Endothelial cell of umbilical vein (primary cell): ENCODE results near the gene DLL3. TPM values are rescaled to one million over a fixed set of nuclear protein-coding genes. Genes with fewer than 3 reads are reported as not detected.

Experiments
- Bru-seq: library from RNA; stranded (reverse); fragments of 400-500 nt; gene quantifications from one replicate; lab custom pipeline; 2021; lab: Mats Ljungman, UMichigan
- BruChase-seq, 2 experiments: library from RNA; stranded (reverse); fragments of 400-500 nt; gene quantifications; one replicate each; lab custom pipeline; 2021; lab: Mats Ljungman, UMichigan
- BruUV-seq: library from RNA; stranded (reverse); fragments of 400-500 nt; replicated peaks from 2 replicates; lab custom pipeline; 2021; lab: Mats Ljungman, UMichigan
- CTCF ChIA-PET: fragments of 300-600, 350-600 bp; sonication (Branson Sonifier 250); formaldehyde crosslinking; loops from one replicate; lab custom pipeline; 2021; ENCODE audit warnings: antibody characterized with exemption, inconsistent platforms; lab: Charles Lee
- POLR2A ChIA-PET: fragments of 300-600, 350-600 bp; sonication (Branson Sonifier 250); formaldehyde crosslinking; loops from one replicate; lab custom pipeline; 2021; ENCODE audit warnings: antibody characterized with exemption, inconsistent platforms; lab: Charles Lee
- DNase-seq: peaks from one replicate; pipeline ENCODE4 v3.0.0-alpha.2; 2011; ENCODE audit warnings: low read depth, low spot score
- FAIRE-seq: peaks from 2 replicates; lab custom pipeline; 2011; peaks lifted over from hg19 to GRCh38; lab: Jason Lieb, UNC
- H2AFZ ChIP-seq: 2 replicates; pipeline ENCODE4 v1.6.0; 2012; ENCODE audit warnings: low read depth, low read length, control low read depth, inconsistent platforms
- H3K27ac ChIP-seq: 2 replicates; pipeline ENCODE4 v1.5.1; 2011; ENCODE audit warnings: low read depth, mild to moderate bottlenecking, control low read depth, low read length, moderate library complexity; ENCODE audit not compliant: insufficient read depth
- H3K27me3 ChIP-seq, 2 experiments: 2 replicates each; pipeline versions ENCODE4 v1.6.0 to v1.6.1; 2011; ENCODE audit warnings: low read length in 2 of 2, mixed read lengths in 1 of 2; ENCODE audit not compliant: control insufficient read depth in 2 of 2, insufficient read depth in 2 of 2
- H3K36me3 ChIP-seq, 2 experiments: 2 replicates in 1 of 2; 3 replicates in 1 of 2; pipeline ENCODE4 v1.5.1; 2011; ENCODE audit warnings: low read length in 2 of 2, mild to moderate bottlenecking in 1 of 2, moderate library complexity in 1 of 2; ENCODE audit not compliant: control insufficient read depth in 2 of 2, insufficient read depth in 2 of 2; ENCODE audit errors: extremely low read depth in 1 of 2
- H3K4me1 ChIP-seq: 3 replicates; pipeline ENCODE4 v1.5.1; 2011; ENCODE audit warnings: mild to moderate bottlenecking, low read length; ENCODE audit not compliant: control insufficient read depth, insufficient read depth; ENCODE audit errors: extremely low read depth
- H3K4me2 ChIP-seq: 2 replicates; pipeline ENCODE4 v1.6.1; 2011; ENCODE audit warnings: low read length, control low read depth, mixed read lengths; ENCODE audit not compliant: insufficient read depth
- H3K4me3 ChIP-seq, 3 experiments: fragments of 200-600 bp in 1 of 3; sonication (generic), shearing (Covaris generic) in 1 of 3; replicated peaks in 1 of 3; 2 replicates each; pipeline ENCODE4 v1.5.1; 2011 to 2016; ENCODE audit warnings: control low read depth in 3 of 3, low read length in 3 of 3, mild to moderate bottlenecking in 2 of 3, inconsistent platforms in 1 of 3, low read depth in 1 of 3, moderate library complexity in 1 of 3; ENCODE audit not compliant: insufficient read depth in 1 of 3
- H3K79me2 ChIP-seq: 2 replicates; pipeline ENCODE4 v1.6.0; 2012; ENCODE audit warnings: low read length, inconsistent platforms; ENCODE audit not compliant: control insufficient read depth, insufficient read depth
- H3K9ac ChIP-seq: replicated peaks from 2 replicates; pipeline ENCODE3; 2011; ENCODE audit warnings: low read length, control low read depth; ENCODE audit not compliant: insufficient read depth; ENCODE audit errors: extremely low read depth
- H3K9me1 ChIP-seq: replicated peaks from 3 replicates; pipeline ENCODE4 v1.6.0; 2011; ENCODE audit warnings: mild to moderate bottlenecking, low read length; ENCODE audit not compliant: control insufficient read depth, insufficient read depth; ENCODE audit errors: extremely low read depth
- H3K9me3 ChIP-seq: replicated peaks from 2 replicates; pipeline ENCODE4 v1.5.1; 2012; ENCODE audit warnings: low read length, inconsistent platforms; ENCODE audit not compliant: control insufficient read depth, insufficient read depth
- H4K20me1 ChIP-seq: replicated peaks from 2 replicates; pipeline ENCODE3; 2011; ENCODE audit warnings: mild to moderate bottlenecking, low read length; ENCODE audit not compliant: control insufficient read depth, insufficient read depth; ENCODE audit errors: extremely low read depth
- EZH2 ChIP-seq: IDR thresholded peaks from 2 replicates; pipeline ENCODE4 v1.6.1; 2012; ENCODE audit warnings: borderline replicate concordance, low read depth, mild to moderate bottlenecking, moderate library complexity, low read length, inconsistent platforms; ENCODE audit not compliant: severe bottlenecking
- GATA2 ChIP-seq: IDR thresholded peaks from 2 replicates; pipeline ENCODE4 v1.7.0; 2011; ENCODE audit warnings: low read depth, mild to moderate bottlenecking, moderate library complexity, mixed read lengths, low read length; ENCODE audit not compliant: insufficient read length, insufficient read depth
- JUN ChIP-seq: IDR thresholded peaks from 2 replicates; pipeline ENCODE4 v1.6.1; 2011; ENCODE audit warnings: borderline replicate concordance, low read depth; ENCODE audit not compliant: insufficient read length, insufficient read depth
- POLR2A ChIP-seq: IDR thresholded peaks from 2 replicates; pipeline ENCODE4 v1.6.1; 2012; ENCODE audit warnings: low read depth, mild to moderate bottlenecking, control low read depth, low read length
- POLR2AphosphoS5 ChIP-seq: IDR thresholded peaks from 2 replicates; pipeline ENCODE4 v1.6.1; 2012; ENCODE audit warnings: low read depth, mild to moderate bottlenecking, control low read depth, low read length, moderate library complexity; ENCODE audit not compliant: insufficient read depth
- dilution Hi-C: fragments of 300-500 bp; cut with MboI; formaldehyde crosslinking; loops from one replicate; pipeline ENCODE4 v1.15.0; 2019; ENCODE audit warnings: low sequenced_read_pairs; ENCODE audit not compliant: extremely low pct_ligation_motif_present
- intact Hi-C: fragments of 100-400 bp; cut with micrococcal nuclease; formaldehyde crosslinking; loops from one replicate; pipeline ENCODE4 v1.10.0; 2022
- long read RNA-seq: library from polyadenylated mRNA; stranded (forward); transcript quantifications from one replicate; pipeline ENCODE4 v2.0.0, GENCODE V29; 2021
- polyA minus RNA-seq, 3 experiments: library from RNA; depleted of rRNA, polyadenylated mRNA; stranded (reverse); fragments of >200 nt; gene quantifications; 1 replicate in 1 of 3; 2 replicates in 2 of 3; pipeline ENCODE4 v1.2.3, GENCODE V29; 2011
- polyA plus RNA-seq, 4 experiments: library from polyadenylated mRNA; depleted of rRNA in 3 of 4; stranded (reverse) in 3 of 4; unstranded in 1 of 4; fragments of >200 nt; gene quantifications; 2 replicates each; pipeline versions ENCODE4 v1.2.1 to v1.2.3, GENCODE V29; 2011 to 2012; ENCODE audit warnings: missing spikeins in 1 of 4
- total RNA-seq: library from RNA; stranded (reverse); gene quantifications from 2 replicates; pipeline ENCODE4 v1.2.3, GENCODE V29; 2021
- TF ChIP-seq, protein P1 (sequence below), 2 donors: IDR thresholded peaks; 1 replicate in 1 of 2; 2 replicates in 1 of 2; pipeline ENCODE4 v1.5.1; 2011; ENCODE audit warnings: low read length in 2 of 2, mild to moderate bottlenecking in 2 of 2, moderate library complexity in 2 of 2, control low read depth in 1 of 2, inconsistent platforms in 1 of 2, low read depth in 1 of 2; ENCODE audit not compliant: insufficient read depth in 1 of 2; ENCODE audit errors: extremely low read depth in 1 of 2
- TF ChIP-seq, protein P2 (sequence below): IDR thresholded peaks from 2 replicates; pipeline ENCODE4 v1.6.1; 2011; ENCODE audit not compliant: insufficient read depth, insufficient read length

Gene DLL3, protein sequence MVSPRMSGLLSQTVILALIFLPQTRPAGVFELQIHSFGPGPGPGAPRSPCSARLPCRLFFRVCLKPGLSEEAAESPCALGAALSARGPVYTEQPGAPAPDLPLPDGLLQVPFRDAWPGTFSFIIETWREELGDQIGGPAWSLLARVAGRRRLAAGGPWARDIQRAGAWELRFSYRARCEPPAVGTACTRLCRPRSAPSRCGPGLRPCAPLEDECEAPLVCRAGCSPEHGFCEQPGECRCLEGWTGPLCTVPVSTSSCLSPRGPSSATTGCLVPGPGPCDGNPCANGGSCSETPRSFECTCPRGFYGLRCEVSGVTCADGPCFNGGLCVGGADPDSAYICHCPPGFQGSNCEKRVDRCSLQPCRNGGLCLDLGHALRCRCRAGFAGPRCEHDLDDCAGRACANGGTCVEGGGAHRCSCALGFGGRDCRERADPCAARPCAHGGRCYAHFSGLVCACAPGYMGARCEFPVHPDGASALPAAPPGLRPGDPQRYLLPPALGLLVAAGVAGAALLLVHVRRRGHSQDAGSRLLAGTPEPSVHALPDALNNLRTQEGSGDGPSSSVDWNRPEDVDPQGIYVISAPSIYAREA
- total RNA-seq (0.40 and 0.55 TPM in 2 replicates), polyA plus RNA-seq (0.73 and 0.89 TPM in 2 replicates), polyA minus RNA-seq (0.17 and 0.22 TPM in 2 replicates), Bru-seq, nascent RNA (percentile 12 among the genes with signal in this experiment), BruChase-seq, experiment 1, labeled RNA remaining after a 6-hour chase (percentile 15 among the genes with signal in this experiment), BruChase-seq, experiment 2, labeled RNA remaining after a 2-hour chase (percentile 17 among the genes with signal in this experiment)
- 0.41 and 0.42 TPM in 2 replicates for polyA plus RNA-seq (2011; cell fraction: cytosol; rRNA removed)
- 0.11 and 0.21 TPM in 2 replicates for polyA plus RNA-seq (2011; cell fraction: nucleus; rRNA removed)
- polyA plus RNA-seq (2012) = 0.87 and 1.3 TPM in 2 replicates
- polyA minus RNA-seq (2011; cell fraction: cytosol; rRNA and poly(A)+ RNA removed) = 0.41 TPM
- not detected in 2 replicates for polyA minus RNA-seq (2011; cell fraction: nucleus; rRNA and poly(A)+ RNA removed)
- long read RNA-seq, partial matches to known transcripts = 1 of 1 reads
- long read RNA-seq, other reads (novel, unspliced or antisense) = 0 of 1 reads

DNA sequence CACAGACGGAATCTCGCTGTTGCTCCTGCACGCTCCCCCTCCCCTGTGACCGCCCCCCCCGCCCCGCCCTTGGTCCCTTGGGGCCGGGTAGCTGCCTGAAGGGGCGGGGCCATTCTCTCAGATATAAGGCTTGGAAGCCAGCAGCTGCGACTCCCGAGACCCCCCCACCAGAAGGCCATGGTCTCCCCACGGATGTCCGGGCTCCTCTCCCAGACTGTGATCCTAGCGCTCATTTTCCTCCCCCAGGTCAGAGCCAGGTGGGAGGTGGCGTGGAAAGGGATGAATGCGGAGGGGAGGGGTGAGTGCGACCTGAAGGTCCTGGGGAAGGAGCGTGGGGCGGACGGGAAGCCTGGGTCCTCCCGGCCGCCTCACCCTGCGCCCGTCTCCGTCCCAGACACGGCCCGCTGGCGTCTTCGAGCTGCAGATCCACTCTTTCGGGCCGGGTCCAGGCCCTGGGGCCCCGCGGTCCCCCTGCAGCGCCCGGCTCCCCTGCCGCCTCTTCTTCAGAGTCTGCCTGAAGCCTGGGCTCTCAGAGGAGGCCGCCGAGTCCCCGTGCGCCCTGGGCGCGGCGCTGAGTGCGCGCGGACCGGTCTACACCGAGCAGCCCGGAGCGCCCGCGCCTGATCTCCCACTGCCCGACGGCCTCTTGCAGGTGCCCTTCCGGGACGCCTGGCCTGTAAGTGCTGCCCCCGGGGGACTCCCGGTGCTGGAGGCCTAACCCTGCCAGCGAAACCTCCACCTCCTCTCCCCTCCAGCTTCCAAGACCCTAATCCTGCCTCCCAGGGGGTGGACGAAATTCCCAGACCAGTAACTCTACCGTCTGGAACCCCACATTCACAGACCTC lies at the start of gene DLL3:
TSS of gene DLL3 (plus strand) at position 150 of the 845 bp plus-strand sequence. CDS start at position 178, 28 bp downstream.
- Histone ChIP-seq H3K9me1 (no peaks in the 10 kb centered on the region), H2AFZ (peak within 1 kb of the TSS; percentile 68), H3K4me1 (peaks cover 9% of the 10 kb centered on the region), H3K4me3 (peak within 1 kb of the TSS in 2 of 3 experiments; percentile 9 to 19), H3K79me2 (no peaks in the 10 kb centered on the region), H3K4me2 (peak within 1 kb of the TSS; percentile 61), H3K36me3 (no peaks in the 10 kb centered on the region), H3K9me3 (no peaks in the 10 kb centered on the region), H3K27me3 (peaks cover 25 to 27% of the 10 kb centered on the region in 2 experiments), H3K27ac (no peak within 1 kb of the TSS), H4K20me1 (no peaks in the 10 kb centered on the region), H3K9ac (no peak within 1 kb of the TSS)
- ChIA-PET POLR2A (interaction anchor here (0.6 kb wide), 1 partner anchor 28 kb away, joined by 3 read pairs; no protein-coding TSS in a partner anchor), CTCF (interaction anchor here (1.6 to 2.2 kb wide), 2 partner anchors 25 to 33 kb away, joined by 7 to 14 read pairs; partner anchors contain the start of gene EID2B)
- dilution Hi-C loops = no loop called here
- DNase-seq = no peak
- no peak for FAIRE-seq
- BruUV-seq = no TSS peak
- TF ChIP-seq POLR2A (no peak), JUN (no peak), POLR2AphosphoS5 (no peak), GATA2 (no peak), EZH2 (peak; percentile 74)
- TF ChIP-seq, protein P1, sequence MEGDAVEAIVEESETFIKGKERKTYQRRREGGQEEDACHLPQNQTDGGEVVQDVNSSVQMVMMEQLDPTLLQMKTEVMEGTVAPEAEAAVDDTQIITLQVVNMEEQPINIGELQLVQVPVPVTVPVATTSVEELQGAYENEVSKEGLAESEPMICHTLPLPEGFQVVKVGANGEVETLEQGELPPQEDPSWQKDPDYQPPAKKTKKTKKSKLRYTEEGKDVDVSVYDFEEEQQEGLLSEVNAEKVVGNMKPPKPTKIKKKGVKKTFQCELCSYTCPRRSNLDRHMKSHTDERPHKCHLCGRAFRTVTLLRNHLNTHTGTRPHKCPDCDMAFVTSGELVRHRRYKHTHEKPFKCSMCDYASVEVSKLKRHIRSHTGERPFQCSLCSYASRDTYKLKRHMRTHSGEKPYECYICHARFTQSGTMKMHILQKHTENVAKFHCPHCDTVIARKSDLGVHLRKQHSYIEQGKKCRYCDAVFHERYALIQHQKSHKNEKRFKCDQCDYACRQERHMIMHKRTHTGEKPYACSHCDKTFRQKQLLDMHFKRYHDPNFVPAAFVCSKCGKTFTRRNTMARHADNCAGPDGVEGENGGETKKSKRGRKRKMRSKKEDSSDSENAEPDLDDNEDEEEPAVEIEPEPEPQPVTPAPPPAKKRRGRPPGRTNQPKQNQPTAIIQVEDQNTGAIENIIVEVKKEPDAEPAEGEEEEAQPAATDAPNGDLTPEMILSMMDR (IDR thresholded peaks at IDR 0.05; ENCODE audit: extremely low read depth in 1 of 2, insufficient read depth in 1 of 2, low read depth in 1 of 2, low read length in 2 of 2) = no peak
- TF ChIP-seq, protein P2, sequence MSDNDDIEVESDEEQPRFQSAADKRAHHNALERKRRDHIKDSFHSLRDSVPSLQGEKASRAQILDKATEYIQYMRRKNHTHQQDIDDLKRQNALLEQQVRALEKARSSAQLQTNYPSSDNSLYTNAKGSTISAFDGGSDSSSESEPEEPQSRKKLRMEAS = no peak
- intact Hi-C loops = loop anchor here (1.0 to 2.0 kb wide), 2 partner anchors 18 to 33 kb away; partner anchors contain the start of genes EID2B and TIMM50
